Cardiac septum (tissue), 1 donor: Measurements from ENCODE around the gene HTR2C. TPM values are rescaled to one million over a fixed set of nuclear protein-coding genes. Genes with fewer than 3 reads are reported as not detected.

Experiments
- DNase-seq: peaks from one replicate; pipeline ENCODE4 v3.0.0-alpha.2; 2020; ENCODE audit warnings: low spot score
- intact Hi-C: fragments of 100-400 bp; cut with DNase I; formaldehyde crosslinking; loops from one replicate; pipeline ENCODE4 v1.14.0; 2022
- total RNA-seq: library from RNA; stranded (reverse); fragmentation: NEBNext Ultra II Directional; extraction: Animal tissue kit (Norgen Biotek cat#: 25700); gene quantifications from one replicate; pipeline ENCODE4 v1.2.1, GENCODE V29; 2021
- donor health status: DM: no; HTN: no; CAD: no.

The HTR2C gene
- total RNA-seq, 1 donor from 2014 or later, result not detected

DNA sequence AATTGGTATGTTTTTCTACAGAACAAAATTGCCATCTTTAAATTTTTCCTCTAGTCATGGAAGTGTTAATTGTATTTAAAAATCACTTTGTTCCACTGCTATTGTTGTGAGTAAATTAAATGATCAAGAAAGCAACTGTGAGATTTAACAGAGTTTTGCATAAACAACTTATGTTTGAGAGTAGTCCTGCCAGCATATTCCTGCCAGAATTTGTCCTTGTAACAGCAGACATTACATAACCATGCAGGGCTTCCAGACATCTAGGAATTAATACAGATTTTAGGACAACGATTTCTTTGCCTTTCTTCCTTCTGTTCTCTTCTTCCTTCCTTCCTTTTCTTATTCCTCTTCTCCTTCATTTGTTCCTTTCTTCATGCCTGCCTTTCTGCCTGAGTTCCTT, 125.5 kb downstream of the HTR2C start:
- intact Hi-C loops, result no loop called here
- no peak for DNase-seq

DNA sequence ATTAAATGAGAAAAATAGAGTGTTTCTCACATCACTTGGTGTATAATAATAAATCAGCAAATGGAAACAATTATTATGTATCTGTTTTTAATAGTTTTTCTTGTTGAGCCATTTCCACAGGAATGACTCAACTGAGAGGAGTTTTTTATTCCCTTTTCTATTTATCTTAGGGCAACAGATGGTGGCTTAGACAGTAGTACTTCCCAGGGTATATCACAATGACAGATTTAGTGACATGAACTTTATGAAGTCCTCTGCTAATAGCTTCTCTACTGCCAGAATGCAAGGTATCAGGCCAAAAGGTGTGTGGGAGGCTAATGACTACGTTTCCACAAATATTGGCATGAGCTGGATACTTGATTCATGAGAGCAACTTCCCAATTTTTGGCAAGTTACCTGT, 126.7 kb downstream of the HTR2C start:
- no peak for DNase-seq
- intact Hi-C loops, result no loop called here

DNA sequence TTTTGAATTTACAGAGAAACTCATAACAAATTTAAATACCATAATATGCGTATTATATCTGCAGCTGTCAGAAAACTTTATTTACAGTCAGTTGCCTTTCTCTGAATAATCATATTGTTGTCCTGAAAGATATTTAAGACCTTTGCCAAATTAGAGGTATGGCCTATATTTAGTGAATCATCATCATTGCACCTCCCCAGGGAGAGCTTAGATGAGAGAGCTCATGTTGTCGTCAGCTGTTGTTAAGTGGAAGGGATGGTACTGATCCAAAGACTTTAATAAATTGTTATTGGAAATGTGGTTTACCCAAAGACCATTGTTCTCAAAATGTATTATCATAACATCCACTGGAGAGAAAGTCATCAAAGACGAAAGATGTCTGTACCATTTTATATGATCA, 128.6 kb downstream of the HTR2C start:
- intact Hi-C loops, result no loop called here

DNA sequence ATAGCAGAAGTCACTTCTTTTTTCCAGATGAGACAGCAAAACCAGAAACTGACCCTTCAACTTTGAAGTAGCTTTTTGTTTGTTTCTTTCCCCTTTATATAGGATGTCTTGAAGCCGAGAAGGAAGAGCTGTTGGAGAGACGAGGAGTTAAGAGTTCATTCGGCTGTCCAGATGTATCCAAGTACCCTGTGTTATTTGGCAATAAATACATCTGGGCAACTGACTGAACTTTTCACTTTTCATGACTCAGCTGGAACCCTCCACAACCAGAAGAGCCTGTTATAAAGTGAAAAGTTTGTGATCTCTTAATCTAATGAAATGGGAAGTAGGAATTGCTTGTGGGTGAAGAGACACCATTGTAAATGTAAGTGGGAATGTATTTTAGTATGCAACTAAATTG, 131.2 kb downstream of the HTR2C start:
- intact Hi-C loops, result no loop called here
- no peak for DNase-seq

More for the DNA sequence above, 128.6 kb downstream of the HTR2C start:
- DNase-seq, result no peak

DNA sequence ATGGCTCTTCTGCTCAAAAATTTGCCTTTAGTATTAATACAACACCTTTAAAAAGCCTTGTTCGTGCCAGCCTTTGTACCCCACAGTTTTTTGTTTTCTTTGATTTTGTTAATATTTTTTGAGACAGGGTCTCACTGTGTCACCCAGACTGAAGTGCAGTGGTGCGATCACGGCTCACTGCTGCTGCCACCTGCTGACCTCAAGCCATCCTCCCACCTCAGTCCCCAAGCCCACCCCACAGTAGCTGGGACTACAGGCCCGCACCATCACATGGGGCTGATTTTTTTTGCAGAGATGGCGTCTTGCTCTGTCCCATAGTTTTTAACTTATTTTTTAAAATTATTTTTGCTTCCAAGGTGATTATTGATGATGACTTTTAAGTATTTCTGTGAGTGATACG, 134.0 kb downstream of the HTR2C start:
- intact Hi-C loops, result no loop called here
- no peak for DNase-seq

DNA sequence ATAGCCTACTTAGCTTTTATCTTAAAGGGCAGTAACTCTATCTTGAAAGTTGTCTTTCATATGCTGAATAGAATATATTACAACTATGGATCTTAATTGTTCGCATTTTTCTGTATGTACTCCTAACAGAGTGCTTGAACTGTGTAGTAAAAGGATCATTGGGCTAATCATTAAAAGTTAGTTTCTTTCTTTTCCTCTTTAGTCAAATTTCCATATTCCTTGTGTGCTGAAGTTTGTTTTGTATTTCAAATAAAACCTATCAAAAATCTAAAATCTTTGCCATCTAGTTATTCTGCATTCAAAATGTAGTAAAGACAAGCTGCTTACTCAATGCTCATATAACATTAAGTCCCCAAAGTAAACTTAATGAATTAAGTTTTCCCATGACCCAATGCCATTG, 182.7 kb downstream of the HTR2C start:
- intact Hi-C loops, result no loop called here
- no peak for DNase-seq

DNA sequence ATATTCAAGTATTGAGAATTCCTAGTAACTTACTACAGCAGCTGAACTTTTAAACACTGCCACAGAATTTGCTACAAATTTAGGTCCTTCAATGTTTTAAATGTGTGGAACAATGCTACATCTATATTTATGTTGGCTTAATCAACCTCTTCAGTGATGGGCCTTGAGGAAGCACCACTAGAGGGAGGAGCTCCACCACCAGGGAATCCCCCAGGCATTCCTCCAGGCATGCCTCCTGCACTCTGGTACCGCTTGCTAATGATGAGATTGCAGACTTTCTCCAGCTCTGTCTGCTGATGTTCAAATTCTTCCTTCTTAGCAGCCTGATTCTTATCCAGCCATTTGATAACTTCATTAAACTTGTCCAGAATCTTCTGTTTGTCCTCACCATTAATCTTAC, 190.8 kb downstream of the HTR2C start:
- intact Hi-C loops, result no loop called here
- DNase-seq, result no peak

DNA sequence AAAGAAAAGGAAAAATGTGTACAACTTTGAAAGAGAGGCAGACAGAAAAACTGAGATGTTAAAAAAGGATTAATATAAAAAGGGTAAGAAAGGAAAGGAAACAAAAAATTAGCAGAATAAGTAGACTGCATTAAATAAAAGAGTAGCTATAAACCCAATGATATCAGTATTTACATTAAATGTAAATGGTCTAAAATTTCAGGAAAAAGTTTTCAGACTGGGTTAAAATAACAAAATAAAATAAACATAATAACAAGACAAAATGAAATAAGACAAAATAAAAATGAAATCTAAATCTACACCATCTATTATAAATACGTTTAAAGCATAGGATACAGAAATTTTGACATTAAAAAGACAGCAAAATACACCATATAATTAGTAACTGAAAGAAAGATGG, 199.0 kb downstream of the HTR2C start:
- no peak for DNase-seq
- intact Hi-C loops, result no loop called here

DNA sequence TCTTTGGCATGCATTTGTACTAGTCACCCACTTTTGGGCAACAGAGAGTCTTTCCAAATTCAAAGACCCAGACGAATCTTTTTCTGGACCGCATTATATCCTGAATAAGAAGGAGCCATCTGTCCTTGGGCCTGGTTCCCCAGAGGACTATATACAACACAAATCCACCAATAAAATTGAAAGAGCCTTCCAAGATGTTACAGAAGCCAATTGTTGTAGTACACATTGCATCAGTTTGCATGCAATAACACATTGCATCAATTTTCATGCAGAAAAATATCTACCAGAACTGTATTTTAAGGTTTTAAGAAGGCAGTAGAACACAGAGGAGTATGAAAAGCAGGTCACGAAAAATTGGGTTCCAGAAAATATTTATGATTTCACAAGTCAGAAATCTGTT, 203.2 kb downstream of the HTR2C start:
- no peak for DNase-seq
- intact Hi-C loops, result no loop called here

DNA sequence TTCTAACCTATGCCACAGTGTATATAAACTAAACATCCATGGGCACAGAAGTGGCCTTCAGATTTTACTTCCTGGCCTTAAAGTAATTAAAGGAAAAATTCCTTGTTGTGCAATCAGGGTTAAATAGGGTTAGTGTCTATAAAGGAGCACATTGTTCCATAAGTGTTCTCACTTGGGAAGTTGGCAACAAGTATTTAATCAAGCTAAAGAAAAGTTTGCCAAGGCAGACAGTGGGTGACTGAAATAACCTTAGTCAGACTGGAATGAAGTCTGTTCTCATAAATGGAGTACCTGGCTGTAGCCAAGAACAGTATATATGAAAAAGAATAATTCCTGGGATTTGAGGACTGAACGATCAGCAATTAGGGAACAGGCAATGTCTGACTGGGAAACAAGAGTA, 213.6 kb downstream of the HTR2C start:
- intact Hi-C loops, result no loop called here
- DNase-seq, result no peak

DNA sequence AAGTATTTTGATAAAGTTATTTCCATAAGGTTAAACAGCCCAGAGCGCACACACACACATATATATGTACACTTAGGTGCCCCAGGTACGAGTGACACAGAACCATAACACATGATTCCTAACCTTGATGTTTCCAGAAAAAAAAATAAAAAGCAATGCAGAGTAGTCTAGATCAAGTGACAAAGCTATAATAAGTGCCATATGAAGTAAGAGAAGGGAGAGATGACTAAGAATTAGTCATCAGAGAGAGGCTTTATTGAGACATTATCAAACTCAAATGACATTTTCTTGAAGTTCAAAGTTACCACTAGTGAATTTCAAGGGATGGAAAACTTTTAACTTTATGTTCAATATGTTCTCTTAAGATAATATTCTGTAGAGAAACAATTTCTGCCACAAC, 215.0 kb downstream of the HTR2C start:
- no peak for DNase-seq
- intact Hi-C loops, result no loop called here

DNA sequence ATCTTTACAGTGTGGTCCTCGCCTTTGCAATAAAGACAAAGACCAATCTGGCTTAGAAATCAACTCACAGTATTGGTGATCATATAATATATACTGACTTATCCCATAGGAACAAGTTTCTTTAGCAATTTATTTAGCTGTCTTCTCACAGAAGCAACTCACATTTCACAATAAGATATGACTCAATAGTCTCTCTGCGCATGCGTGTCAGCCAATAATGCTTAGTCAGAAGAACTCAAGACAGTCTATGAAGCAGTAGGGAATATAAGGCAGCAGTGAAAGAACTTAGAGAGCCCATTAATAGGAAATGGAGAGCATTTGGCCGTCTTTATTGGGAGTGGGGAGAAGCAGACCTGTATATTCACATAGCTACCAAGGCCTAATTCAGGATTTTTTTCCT, 216.8 kb downstream of the HTR2C start:
- intact Hi-C loops, result no loop called here
- DNase-seq, result no peak

DNA sequence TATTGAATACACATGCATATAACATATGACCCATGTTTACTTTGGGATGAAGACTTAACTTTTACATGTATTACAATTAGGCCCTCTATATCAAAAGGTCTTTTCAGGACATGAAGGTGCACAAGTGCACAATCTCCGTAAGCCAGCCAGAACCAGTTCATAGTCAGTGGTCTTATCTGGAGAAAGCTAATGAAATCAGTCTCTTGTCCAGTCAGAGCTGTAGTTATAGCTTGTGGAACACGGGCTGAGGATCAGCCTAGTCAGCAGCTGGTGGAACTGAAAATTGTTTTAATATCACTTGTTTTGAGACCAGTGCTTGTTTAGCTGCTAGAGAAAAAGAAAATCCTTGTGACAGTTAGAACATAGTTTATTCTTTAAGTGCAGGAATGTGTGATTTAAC, 235.6 kb downstream of the HTR2C start:
- no peak for DNase-seq
- intact Hi-C loops, result no loop called here

DNA sequence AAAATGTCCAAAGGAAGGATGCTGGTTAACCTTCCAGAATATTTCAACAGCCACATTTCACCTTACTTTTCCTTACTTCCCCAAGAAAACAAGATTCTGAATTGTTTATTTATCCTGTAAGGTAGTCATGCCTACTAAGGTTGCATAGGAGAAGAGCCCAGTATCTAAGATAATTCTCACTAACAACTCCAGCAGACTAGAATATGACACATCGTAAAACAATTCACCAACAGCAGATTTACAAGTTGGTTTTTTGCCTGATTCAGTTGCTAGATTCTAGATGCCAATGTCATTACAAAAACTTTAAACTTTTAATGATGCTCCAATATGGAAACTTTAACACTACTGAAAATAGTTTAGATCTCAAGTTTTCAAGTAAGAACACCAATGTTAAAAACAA, 257.2 kb downstream of the HTR2C start:
- no peak for DNase-seq
- intact Hi-C loops, result no loop called here

DNA sequence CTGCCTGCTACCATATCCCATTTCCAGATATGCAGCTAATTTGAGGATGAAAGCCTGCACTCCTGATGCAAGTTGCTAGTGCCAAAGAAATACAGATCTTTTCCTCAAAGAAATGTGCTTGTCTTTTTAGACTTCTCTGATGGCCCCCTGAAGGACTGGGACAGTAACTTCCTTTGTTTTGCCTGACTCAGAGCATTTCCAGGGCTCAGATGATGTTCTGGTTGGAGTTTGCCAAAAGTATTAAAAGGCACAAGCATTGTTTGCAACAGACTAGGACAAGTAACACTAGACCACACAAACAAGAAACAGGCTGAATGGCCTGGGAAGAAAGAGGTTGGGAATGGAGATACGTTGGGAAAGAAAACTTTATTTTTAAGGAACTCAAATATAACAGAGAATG, 258.3 kb downstream of the HTR2C start:
- intact Hi-C loops, result no loop called here
- no peak for DNase-seq

DNA sequence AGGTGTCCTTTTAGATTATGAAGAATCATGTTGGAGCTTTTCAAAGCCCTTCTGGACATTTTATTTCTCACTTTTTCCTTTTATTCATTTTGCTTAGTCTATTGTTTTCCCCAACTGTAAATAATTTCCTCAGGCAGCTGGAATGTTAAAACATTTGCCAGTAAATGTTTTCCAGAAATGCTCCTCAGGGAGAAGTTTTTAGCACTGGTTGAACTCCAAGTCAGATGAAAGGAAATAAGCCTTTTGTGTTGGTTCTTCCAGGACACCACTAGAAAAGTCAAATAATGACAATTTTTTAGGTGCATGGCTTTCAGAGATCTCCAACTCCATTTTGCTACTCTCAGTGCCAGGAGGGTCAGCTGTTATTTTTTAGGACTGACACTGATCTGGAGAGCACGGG, 305.6 kb downstream of the HTR2C start:
- DNase-seq, result no peak
- intact Hi-C loops, result no loop called here

DNA sequence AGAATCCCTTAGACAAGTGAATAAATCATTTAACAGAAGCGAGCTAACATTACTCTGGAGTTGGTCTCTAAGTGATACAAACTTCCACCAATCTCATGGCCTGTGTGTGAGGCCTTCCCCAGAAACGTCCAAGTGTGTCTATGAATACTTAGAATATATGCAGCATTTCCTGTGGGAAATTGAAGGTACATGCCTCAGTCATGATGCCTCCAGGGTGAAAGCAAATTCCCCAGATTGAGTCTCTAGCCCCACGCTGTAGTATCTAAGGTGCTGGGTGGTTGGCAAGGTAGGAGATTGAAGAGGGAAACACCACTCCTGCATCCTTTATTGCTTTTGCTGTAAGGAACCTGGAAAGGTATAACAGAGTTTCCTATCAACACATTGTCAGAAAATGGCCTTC, 319.7 kb downstream of the HTR2C start:
- DNase-seq, result no peak
- intact Hi-C loops, result no loop called here

DNA sequence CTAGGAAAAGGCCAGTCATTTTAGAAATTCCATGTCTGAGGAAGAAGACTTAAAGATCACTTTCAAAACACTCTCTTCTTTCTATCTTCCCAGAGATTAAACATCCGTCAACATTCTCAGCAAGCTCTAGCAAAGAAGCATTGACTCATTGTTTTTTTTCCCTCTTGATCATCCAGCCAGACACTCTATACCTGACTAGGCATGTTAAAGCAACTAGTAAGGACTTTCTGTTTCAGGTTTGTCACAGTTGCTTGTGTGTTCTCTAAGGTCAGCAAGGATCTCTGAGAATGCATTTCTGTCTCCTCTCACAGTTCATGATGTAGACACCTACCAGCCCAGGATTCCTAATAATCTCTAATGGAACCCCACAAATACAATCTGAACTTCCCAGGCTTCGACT, 321.4 kb downstream of the HTR2C start:
- intact Hi-C loops, result no loop called here
- DNase-seq, result no peak

DNA sequence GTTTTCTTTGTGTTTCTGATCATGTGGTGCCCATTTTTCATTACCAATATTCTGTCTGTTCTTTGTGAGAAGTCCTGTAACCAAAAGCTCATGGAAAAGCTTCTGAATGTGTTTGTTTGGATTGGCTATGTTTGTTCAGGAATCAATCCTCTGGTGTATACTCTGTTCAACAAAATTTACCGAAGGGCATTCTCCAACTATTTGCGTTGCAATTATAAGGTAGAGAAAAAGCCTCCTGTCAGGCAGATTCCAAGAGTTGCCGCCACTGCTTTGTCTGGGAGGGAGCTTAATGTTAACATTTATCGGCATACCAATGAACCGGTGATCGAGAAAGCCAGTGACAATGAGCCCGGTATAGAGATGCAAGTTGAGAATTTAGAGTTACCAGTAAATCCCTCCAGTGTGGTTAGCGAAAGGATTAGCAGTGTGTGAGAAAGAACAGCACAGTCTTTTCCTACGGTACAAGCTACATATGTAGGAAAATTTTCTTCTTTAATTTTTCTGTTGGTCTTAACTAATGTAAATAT, 323.2 kb downstream of the HTR2C start:
- intact Hi-C loops, result no loop called here
- DNase-seq, result no peak

DNA sequence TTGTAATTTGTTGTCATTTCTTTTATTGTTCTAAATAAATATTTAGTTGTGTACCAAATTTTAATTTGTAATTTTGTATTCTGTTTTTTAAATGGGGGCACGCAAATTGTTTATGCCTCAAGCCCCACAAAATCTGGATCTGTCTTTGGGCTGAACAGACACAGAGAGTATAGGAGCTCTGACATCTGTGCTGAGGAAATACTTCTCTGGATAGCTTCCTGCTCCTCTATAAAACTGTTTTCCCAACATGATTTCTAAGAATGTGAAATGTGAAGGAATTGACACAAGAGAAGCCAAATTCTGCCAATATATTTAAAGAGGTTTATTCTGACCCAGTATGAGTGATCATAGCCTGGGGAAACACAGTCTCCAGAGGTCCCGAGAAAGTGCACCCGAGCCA, 340.5 kb downstream of the HTR2C start:
- intact Hi-C loops, result no loop called here
- no peak for DNase-seq

DNA sequence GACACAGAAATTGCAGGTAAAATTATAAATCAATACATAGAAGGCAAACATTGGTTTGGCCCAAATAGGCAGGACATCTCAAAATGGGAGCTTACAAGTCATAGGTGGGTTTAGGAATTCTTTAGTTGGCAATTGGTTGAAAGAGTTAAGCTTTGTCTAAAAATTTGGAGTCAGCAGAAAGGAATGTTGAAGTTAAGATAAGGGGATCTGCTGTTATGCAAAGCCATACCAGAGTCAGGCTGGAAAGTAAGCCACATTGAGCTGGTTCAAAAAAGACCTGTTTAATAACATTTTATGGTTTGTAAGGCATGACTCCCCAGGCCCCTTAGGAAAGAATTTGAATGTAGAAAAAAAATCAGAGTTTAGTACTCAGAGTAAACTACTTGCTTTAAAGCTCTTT, 341.0 kb downstream of the HTR2C start:
- intact Hi-C loops, result no loop called here
- no peak for DNase-seq

DNA sequence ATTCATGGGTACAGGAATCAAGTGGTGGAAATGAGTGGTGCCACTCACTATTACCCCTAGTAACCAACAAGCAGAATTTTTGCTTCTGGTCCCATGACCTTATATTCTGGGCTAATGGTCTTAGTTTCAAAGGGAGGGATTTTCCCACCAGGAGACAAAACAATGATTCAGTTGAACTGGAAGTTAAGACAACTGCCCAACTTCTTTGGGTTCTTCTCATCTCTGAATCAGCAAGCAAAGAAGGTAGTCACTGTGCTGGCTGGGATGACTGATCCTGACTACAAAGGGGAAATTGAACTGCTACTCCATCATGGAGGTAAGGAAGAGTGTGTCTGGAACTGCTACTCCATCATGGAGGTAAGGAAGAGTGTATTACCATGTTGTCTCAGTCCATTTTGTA, 346.3 kb downstream of the HTR2C start:
- intact Hi-C loops, result no loop called here
- DNase-seq, result no peak

DNA sequence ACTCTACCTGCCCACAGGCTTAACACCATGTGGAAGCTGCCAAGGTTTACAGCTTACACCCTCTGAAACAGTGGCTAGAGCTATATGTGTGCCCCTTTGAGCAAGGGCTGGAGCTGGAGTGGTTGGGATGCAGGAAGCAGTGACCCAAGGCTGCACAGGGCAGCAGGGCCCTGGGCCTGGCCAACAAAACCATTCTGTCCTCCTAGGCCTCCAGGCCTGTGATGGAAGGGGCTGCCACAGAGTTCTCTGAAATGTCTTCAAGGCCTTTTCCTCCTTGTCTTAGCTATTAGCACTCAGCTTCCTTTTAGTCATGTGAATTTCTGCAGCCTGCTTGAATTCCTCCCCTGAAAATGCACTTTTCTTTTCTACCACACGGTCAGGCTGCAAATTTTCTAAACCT, 348.7 kb downstream of the HTR2C start:
- no peak for DNase-seq
- intact Hi-C loops, result no loop called here
